Central memory CD8-positive, alpha-beta T cell (primary cell): Measurements from ENCODE around the gene IFRD2.

Experiments
- ATAC-seq: fragments of 150-1000 bp; cut with Tn5 transposase; replicated peaks from 2 replicates; pipeline ENCODE4 v1.10.0; 2022; ENCODE audit warnings: mild to moderate bottlenecking, moderate FRiP score, moderate number of reproducible peaks; ENCODE audit not compliant: poor library complexity, severe bottlenecking; ENCODE audit errors: extremely low read depth
- DNase-seq, 2 donors: peaks; one replicate each; pipeline ENCODE4 v3.0.0; 2021; ENCODE audit warnings: low spot score in 2 of 2
- H3K27ac Mint-ChIP-seq: one replicate; pipeline ENCODE4 v1.8.0; 2022; ENCODE audit warnings: low read depth, mild to moderate bottlenecking, moderate library complexity, mixed read lengths
- H3K27me3 Mint-ChIP-seq: one replicate; pipeline ENCODE4 v1.8.0; 2022; ENCODE audit warnings: mixed read lengths
- H3K36me3 Mint-ChIP-seq: one replicate; pipeline ENCODE4 v1.8.0; 2022; ENCODE audit warnings: mild to moderate bottlenecking, moderate library complexity, mixed read lengths; ENCODE audit not compliant: insufficient read depth
- H3K4me1 Mint-ChIP-seq: one replicate; pipeline ENCODE4 v1.8.0; 2022; ENCODE audit warnings: mixed read lengths
- H3K4me3 Mint-ChIP-seq: one replicate; pipeline ENCODE4 v1.8.0; 2022; ENCODE audit warnings: mild to moderate bottlenecking, moderate library complexity, mixed read lengths
- H3K9me3 Mint-ChIP-seq: one replicate; pipeline ENCODE4 v1.8.0; 2022; ENCODE audit warnings: mixed read lengths

IFRD2 gene

GRCh38 chr3:50270422-50271224 lies 21.6 kb downstream of the IFRD2 start:
- DNase-seq (no peak), ATAC-seq (no peak)
- peaks cover 28% of the 10 kb centered on the region for H3K27me3 Mint-ChIP-seq
- H3K4me1 Mint-ChIP-seq, result peaks cover 18% of the 10 kb centered on the region
- H3K9me3 Mint-ChIP-seq, result no peaks in the 10 kb centered on the region
- no peak overlapping the region for H3K27ac Mint-ChIP-seq
- H3K36me3 Mint-ChIP-seq, result peaks cover 13% of the 10 kb centered on the region
- no peak overlapping the region for H3K4me3 Mint-ChIP-seq

- H3K4me1 Mint-ChIP-seq, result peaks cover 16% of the 10 kb centered on the region
- no peaks in the 10 kb centered on the region for H3K9me3 Mint-ChIP-seq
- H3K4me3 Mint-ChIP-seq, result no peak overlapping the region
- ATAC-seq (no peak), DNase-seq (no peak)
- peaks cover 13% of the 10 kb centered on the region for H3K36me3 Mint-ChIP-seq
- no peak overlapping the region for H3K27ac Mint-ChIP-seq
- H3K27me3 Mint-ChIP-seq, result peaks cover 22% of the 10 kb centered on the region
Measured at GRCh38 chr3:50269977-50270413, 22.2 kb downstream of the IFRD2 start.

GRCh38 chr3:50269460-50269859 lies 22.8 kb downstream of the IFRD2 start:
- Mint-ChIP-seq H3K9me3 (no peaks in the 10 kb centered on the region), H3K4me3 (no peak overlapping the region), H3K4me1 (peaks cover 12% of the 10 kb centered on the region), H3K36me3 (peaks cover 13% of the 10 kb centered on the region), H3K27me3 (peaks cover 16% of the 10 kb centered on the region), H3K27ac (no peak overlapping the region)
- DNase-seq (no peak), ATAC-seq (no peak)

GRCh38 chr3:50268703-50269451 lies 23.4 kb downstream of the IFRD2 start, which contains the start of gene SEMA3B:
SEMA3B (plus strand) TSS chr3:50269147; CDS start chr3:50269241, 94 bp downstream.
- Mint-ChIP-seq H3K27me3 (peaks cover 10% of the 10 kb centered on the region), H3K4me1 (peaks cover 6% of the 10 kb centered on the region), H3K9me3 (no peaks in the 10 kb centered on the region), H3K36me3 (peaks cover 9% of the 10 kb centered on the region), H3K27ac (no peak within 1 kb of the TSS), H3K4me3 (no peak within 1 kb of the TSS)
- ATAC-seq (no peak), DNase-seq (no peak)

GRCh38 chr3:50268276-50268675 lies 24.0 kb downstream of the IFRD2 start:
- ATAC-seq (no peak), DNase-seq (no peak)
- Mint-ChIP-seq H3K9me3 (no peaks in the 10 kb centered on the region), H3K36me3 (peaks cover 9% of the 10 kb centered on the region), H3K27me3 (peaks cover 7% of the 10 kb centered on the region), H3K4me3 (no peak overlapping the region), H3K27ac (no peak overlapping the region), H3K4me1 (peaks cover 6% of the 10 kb centered on the region)

GRCh38 chr3:50267280-50267913 lies 24.8 kb downstream of the IFRD2 start:
- no peak for DNase-seq
- Mint-ChIP-seq H3K36me3 (peaks cover 5% of the 10 kb centered on the region), H3K4me3 (no peak overlapping the region), H3K27ac (no peak overlapping the region), H3K4me1 (no peaks in the 10 kb centered on the region), H3K9me3 (no peaks in the 10 kb centered on the region), H3K27me3 (no peaks in the 10 kb centered on the region)
- ATAC-seq, result no peak

- Mint-ChIP-seq H3K36me3 (peaks cover 4% of the 10 kb centered on the region), H3K4me1 (no peaks in the 10 kb centered on the region), H3K9me3 (no peaks in the 10 kb centered on the region), H3K27ac (no peak overlapping the region), H3K4me3 (no peak overlapping the region), H3K27me3 (no peaks in the 10 kb centered on the region)
- ATAC-seq, result no peak
- DNase-seq, result no peak
Measured at GRCh38 chr3:50266836-50267235, 25.4 kb downstream of the IFRD2 start.

GRCh38 chr3:50266017-50266416 lies 26.2 kb downstream of the IFRD2 start:
- Mint-ChIP-seq H3K27ac (no peak overlapping the region), H3K36me3 (peaks cover 2% of the 10 kb centered on the region), H3K4me1 (no peaks in the 10 kb centered on the region), H3K4me3 (no peak overlapping the region), H3K9me3 (no peaks in the 10 kb centered on the region), H3K27me3 (no peaks in the 10 kb centered on the region)
- ATAC-seq (no peak), DNase-seq (no peak)

GRCh38 chr3:50265571-50265970 lies 26.7 kb downstream of the IFRD2 start:
- H3K27ac Mint-ChIP-seq, result no peak overlapping the region
- ATAC-seq, result no peak
- H3K9me3 Mint-ChIP-seq, result no peaks in the 10 kb centered on the region
- no peak for DNase-seq
- H3K4me3 Mint-ChIP-seq, result no peak overlapping the region
- peaks cover 2% of the 10 kb centered on the region for H3K36me3 Mint-ChIP-seq
- no peaks in the 10 kb centered on the region for H3K27me3 Mint-ChIP-seq
- H3K4me1 Mint-ChIP-seq, result no peaks in the 10 kb centered on the region

- Mint-ChIP-seq H3K4me3 (no peak overlapping the region), H3K36me3 (peaks cover 5% of the 10 kb centered on the region), H3K27me3 (no peaks in the 10 kb centered on the region), H3K27ac (no peak overlapping the region), H3K9me3 (no peaks in the 10 kb centered on the region), H3K4me1 (peaks cover under 1% of the 10 kb centered on the region)
- ATAC-seq (no peak), DNase-seq (no peak)
Measured at GRCh38 chr3:50264964-50265485, 27.2 kb downstream of the IFRD2 start.

- no peak for DNase-seq
- peaks cover 6% of the 10 kb centered on the region for H3K4me1 Mint-ChIP-seq
- no peaks in the 10 kb centered on the region for H3K9me3 Mint-ChIP-seq
- no peaks in the 10 kb centered on the region for H3K27me3 Mint-ChIP-seq
- no peak overlapping the region for H3K4me3 Mint-ChIP-seq
- no peak overlapping the region for H3K27ac Mint-ChIP-seq
- H3K36me3 Mint-ChIP-seq, result peaks cover 10% of the 10 kb centered on the region
- no peak for ATAC-seq
Measured at GRCh38 chr3:50264383-50264963, 27.8 kb downstream of the IFRD2 start.
